GM21723 (cell line): Measurements from ENCODE around the gene ATF3.

Experiments used
- ATAC-seq: cut with Tn5 transposase; IDR thresholded peaks from one replicate; pipeline ENCODE4 v1.9.1; 2021; ENCODE audit warnings: mild to moderate bottlenecking, moderate library complexity; ENCODE audit not compliant: unreplicated experiment

The ATF3 gene

DNA sequence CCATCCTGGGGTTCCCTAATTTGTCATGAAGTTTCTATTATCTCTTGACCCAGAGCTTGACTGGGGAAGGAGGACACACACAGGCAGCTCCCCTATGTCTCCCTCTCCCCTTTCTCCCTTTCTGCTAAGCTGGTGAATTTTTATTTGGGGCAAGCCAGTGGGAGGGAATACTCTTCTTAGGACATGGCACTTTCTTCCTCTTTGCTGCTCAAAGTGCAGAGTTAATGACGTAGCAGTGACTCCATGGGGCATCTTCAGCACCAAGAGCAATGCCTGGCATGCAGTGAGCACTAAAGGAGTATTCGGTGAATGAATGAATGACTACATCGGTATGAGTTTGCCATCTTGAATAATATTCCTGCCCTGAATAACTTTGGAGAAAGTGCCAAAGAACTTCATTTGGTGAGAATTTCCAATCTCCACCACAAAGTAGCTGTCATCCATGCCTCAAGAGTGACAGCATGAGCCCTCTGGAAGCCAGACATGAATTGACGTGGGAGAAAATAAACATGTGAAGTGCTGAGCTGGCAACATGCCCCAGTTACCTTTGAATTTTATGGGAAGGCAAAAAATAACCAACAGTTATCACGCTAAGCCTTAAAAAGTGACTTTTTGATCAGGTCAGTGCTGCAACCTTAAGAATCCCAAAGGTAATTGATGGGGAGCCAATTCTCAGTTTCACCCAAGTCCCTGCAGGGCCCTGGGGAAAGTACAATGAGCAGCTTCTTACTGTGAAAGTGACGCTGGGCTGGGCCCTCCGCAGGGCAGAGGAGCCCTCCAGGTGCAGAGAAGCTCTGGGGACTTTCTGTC is 22.1 kb upstream of the ATF3 start:
- ATAC-seq = peak; percentile 95

DNA sequence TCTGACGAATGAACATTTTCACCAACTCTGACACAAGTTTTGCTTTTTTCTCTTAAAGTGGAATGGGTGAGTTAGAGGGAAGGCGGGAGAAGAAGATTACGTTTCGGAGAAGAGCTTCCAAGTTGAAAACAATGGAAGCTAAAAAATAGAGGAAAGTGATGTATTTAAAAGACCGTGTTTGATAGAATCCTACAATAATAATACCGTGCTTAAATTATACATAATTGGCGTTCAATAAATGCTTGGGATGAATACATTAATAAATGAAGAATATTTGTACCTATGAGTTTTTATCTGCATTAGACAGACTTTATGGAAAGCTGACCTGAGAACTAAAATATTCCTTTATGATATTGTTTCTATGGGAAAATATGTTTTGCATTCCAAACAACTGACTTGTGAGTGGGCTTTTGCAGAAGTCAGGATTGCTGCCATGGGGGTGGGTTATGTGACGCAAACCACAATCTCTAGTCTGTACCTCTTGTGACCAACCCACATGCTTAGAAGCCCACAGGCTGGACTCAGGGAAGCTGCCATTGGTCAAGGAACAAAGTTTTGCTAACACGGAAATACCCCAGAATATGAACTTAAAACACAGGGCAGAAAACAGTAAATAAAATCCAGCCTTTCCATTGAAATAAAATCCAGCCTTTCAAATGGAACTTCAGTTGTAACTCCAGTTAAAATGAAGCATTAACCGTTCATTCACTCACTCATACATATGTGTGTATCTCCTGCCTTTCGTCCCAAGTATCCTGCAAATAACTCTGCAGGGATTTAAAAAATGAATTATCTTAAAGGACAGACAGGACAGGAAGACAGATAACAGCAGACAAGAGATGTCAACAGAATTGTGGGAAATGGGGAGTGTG is 21.3 kb upstream of the ATF3 start:
- no peak for ATAC-seq

DNA sequence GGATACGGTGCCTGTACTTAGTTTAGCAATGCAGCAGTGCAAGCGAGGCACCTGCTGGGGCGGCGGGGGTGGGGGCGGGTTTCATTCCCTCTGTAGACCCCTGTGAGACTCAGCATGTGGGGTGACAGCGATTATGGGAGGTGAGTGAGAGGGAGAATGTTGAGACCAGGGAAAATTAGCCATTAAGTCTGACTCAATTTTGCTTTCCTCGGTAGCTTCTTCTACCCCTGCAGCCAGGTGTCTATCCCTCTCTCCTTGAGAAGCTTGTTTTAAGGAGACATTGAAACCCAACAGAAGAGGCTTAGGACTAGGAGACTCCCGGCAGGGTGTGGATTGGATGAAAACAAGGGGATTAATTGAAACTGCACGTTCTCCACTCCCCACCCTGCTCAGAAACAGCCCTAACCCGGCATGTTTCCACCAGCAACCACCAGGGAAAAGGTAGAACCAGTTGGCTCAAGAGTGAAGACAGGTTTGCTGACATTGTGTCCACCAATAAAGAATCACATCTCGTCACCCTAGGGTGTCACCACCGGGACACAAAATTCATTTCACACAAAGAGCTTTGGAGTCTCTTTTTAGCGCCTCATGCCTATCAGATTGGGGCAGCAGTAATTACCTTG is 20.6 kb upstream of the ATF3 start:
- ATAC-seq = no peak

DNA sequence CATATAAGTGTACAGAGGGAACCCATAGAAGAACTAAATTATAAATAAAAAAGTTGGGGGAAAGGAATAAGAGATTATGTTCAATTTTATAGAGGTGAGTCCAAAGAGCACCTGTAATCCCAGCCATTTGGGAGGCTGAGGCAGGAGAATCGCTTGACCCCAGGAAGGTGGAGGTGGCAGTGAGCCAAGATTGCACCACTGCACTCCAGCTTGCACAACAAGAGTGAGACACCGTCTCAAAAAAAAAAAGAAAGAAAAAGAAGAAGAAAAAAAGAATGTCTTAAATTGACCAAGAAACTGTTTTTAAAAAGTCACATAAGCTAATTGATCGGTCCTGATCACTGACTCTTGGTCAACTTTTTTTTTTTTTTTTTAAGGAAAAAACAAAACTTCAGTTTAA is 19.1 kb upstream of the ATF3 start:
- ATAC-seq = no peak

DNA sequence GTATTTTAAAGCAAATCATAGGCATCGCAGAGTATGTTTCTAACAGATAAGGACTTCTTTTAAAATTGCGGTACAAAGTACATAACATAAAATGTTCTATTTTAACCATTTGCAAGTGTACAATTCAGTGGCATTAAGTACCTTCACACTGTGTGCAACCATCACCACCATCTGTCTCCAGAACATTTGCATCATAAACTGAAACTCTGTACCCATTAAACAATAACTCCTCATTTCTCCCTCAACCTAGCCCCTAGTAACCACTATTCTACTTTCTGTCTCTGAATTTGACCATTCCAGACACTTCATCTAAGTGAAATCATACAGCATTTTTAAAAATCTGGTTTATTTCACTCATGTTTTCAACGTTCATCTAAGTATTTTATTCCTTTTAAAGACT is 16.6 kb upstream of the ATF3 start:
- no peak for ATAC-seq

DNA sequence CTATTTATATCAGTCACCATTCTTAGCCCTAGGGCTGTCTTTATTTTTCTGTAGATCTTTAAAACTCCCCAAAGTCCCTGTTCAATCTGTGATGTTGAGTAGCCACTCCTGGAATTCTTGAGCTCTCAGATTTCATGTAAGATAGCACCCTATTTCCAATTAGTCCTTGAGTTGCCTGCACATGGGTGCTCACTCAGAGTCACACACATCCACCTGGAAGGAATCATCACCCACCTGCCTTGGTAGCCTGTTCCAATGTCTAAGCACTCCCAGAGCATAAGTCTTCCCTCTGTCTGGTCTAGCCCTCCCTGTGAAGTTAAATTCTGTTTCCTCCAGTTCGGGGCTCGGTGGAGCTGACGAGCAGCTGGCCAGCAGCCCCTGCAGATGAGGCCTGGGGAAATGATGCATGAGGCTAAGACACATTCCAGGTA is 14.7 kb upstream of the ATF3 start:
- no peak for ATAC-seq

DNA sequence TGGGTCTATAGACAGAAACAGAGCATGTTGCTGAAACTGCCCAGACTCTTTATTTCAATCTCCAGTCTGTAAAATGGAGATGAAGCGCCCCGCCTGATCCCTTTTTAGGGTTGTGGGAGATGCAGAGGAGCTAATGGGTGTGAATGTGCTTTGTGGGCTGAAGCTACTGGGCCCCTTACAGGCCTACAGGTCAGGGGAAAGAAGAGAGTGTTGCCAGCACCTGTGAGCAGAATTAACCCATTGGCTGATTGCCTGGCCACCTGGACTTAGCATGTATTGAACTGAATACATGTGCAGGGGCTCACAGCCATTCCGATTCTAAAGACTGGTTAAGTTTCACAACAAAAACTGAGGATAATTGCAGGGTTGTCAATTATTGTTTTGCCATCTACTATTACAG is 13.9 kb upstream of the ATF3 start:
- no peak for ATAC-seq

DNA sequence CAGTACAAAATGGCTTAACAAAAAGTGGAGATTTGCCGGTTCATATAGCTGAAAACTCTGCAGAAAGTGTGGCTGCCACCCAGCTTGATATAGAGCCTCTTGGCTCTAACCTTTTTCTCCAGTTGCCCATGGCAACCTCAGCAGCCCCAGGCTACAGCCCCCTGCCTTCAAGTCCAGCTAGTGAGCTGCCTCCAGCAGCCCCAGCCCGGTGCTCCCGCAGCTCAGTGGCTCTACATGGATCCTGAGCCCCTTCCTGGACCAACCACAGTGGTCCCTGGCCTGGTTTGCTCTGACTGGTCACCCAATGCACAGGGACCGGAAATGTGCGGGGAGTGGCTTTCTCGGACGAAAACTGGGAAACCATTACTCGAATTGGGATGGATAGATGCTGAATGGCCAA is 13.3 kb upstream of the ATF3 start:
- ATAC-seq = no peak

DNA sequence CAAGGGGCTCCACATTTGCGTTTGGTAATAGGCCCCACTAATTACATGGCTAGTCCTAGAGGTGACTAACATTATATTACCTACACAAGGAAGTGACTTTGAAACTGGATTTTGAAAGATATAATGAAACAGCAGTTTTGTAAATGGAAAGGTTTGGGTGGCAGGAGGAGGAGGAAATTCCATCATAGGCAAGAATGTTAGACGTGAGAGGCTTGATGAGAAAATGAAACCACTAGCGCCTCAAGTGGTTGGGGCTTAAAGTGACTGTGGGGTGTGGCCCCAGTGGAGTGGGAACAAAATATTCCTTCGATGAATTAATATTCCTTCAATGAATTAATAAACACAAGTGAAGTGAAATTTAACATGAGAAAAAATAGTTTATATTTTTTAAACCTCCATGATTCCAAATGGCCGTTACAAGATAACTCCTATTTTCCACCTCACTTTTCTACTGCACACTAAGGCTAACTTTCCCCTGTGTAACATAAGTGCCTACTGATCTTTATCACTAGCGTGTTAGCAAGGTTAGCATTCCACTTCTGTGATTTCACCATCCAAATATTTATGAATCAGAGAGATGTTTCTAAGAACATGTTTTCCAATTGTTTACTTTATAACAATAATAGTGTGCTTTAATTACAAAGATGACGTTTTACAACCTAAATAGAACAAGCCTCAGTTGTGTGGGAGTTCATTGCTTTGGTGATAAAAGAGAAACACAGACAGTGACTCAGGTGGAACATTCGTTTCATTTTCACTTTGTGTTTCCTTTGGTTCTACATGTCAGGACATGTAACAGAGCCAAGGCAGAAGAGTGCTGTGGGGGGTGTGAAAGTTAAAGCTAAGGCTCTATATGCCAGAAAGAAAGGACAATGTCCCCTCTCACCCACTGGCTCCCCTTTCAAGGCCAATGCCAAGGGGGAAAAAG is 12.5 kb upstream of the ATF3 start:
- peak; percentile 99 for ATAC-seq

DNA sequence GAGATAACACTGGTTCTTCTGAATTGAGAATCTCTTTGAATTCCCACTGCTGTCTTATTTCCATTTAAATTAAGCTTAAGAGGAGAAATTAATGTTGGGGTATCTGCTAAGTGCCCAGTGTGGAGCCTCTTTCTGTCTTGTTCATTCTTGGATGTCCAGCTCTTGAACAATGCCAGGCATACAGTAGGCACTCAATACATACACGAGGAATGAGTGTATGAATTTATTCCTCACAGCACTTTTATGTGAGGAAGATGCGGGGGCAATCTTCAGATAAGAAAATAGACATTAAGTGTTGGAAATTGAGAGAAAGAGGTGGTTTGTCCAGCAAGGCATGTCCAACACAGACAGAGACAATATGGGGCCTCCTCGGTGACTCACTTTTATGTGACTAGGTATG is 11.8 kb upstream of the ATF3 start:
- no peak for ATAC-seq

DNA sequence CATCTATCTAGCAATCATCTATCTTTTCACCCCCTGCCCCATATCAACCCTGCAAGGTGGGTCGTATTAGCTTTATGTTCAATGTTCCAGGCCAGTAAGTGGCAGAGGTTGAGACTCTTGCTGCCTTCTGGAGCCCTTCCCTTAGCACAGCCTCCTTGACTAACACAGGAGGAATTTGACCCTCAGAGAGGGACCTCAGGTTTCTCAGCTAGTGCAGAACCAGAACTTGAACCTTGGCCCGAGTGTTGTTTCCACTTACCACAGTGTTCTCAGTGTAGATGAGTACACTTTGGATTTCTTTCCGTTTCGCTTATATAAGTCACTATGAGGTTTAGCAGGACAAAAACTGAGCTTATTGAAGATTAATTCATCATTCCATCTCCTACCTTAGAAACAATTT is 11.1 kb upstream of the ATF3 start:
- no peak for ATAC-seq

DNA sequence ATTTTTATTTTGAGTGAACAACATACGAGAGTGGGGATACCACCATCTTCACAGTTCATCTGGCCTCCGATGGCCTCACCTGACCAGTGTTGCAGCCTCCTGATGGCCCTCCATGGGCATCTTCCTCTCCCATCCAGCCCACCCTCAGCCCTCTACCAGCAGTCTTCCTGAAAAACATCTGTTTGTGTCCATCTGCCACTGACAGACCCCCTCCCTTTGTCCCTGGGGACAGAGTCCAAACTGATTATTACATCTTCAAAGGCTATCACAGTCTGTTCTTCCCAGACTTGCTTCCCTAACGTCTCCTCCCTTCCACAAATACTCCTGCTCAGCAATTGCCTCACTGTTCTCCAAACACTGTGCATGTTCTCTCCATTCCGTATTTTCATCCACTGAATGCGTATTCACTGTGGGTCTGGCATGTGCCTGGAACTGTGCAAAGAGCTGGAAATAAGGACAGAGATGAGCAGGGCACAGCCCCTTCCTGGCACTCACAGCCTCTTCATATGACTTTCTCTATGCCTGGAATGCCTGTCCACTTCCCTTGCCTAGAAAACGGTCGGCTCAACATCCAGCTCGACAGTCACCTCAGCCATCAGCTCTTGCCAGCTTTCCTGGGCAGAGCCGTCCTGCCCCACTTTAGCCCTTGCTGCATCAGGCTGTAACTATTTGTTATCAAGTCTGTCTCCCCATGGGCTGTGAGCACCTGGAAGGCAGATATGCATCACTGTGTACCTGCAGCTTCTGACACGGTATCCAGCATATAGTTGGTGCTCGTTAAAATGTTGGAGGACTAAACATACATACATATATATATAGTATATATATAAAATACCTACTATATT is 8.3 kb upstream of the ATF3 start:
- no peak for ATAC-seq

DNA sequence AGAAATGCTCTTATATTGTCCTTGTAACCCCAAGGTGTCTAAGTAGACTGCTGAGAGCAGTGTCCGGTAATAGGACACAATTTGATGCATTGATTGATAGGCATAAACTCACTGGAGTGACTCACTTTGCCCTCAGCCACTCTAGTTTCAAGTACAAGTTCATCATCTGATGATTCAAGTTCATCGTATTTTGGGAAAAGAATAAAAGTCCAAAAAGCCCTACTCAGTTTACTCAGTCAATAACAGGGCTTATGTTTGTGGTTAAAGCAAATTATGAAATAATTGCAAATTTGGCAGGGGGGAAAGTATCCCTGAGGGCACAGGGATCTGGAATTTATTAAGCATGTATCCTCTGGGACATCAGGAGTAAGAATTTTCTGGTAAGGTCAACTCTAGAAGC is 7.6 kb upstream of the ATF3 start:
- no peak for ATAC-seq

DNA sequence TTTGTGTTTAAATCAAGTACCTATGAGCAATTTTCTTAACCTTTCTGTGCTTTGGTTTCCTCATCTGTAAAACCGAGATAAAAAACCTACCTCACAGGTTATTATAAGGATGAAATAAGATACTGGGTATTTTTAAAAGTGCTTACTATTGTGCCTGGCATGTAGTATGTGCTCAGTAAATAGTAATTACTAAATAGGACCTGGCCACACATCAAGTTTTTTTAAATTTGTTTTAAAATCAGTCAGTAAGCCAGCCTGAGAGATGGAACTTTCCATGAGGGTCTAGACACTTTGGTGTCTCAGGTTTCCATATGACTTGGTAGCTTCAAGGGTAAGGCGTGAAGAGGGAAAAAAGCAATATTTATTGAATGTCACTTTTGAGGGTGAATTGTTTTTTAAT is 7.0 kb upstream of the ATF3 start:
- ATAC-seq = no peak

DNA sequence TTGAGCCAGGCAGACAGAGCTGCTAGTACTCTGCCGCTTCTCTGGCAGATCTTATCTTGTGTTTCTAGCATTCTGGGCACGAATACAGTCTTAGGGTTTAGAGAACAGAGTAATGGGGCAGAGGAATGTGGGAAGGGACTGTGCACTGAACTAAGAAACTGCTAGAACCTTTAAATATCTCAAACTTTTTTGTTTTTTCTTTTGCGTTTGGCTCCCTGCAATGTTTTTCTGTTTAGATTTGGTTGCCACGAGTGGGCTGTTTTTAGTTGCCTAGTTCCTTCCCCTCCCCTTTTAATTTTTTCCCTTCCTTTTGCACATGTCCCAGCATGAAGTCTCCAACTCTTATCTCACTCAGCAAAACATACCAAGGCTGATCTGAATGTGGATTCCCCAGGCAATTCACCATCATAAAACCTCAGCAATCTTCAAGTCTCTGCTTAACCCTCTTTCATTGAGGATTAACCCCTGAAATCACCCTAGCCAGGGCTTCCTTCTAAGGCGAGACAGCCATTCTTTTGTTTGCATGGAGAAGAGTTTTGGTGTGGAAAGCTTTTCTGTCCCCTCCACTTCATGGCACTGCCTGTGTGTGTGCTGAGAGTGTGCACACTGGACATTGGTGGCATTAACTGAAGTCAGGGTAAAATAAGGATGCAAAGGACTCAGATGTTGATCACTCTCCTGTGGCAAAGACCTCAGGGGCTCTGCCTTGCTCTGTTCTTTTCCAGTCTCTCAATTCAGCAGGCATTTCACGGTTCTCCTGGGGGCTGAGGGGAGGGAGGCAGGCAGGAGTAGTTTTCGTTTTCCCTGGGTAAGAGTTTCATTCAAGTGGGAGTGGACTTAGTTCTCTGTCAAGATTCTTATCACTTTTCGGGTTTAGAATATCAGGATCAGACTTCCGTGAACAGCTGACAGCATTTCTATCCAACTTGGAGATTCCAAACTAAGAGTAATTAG is 2.8 kb upstream of the ATF3 start:
- no peak for ATAC-seq

DNA sequence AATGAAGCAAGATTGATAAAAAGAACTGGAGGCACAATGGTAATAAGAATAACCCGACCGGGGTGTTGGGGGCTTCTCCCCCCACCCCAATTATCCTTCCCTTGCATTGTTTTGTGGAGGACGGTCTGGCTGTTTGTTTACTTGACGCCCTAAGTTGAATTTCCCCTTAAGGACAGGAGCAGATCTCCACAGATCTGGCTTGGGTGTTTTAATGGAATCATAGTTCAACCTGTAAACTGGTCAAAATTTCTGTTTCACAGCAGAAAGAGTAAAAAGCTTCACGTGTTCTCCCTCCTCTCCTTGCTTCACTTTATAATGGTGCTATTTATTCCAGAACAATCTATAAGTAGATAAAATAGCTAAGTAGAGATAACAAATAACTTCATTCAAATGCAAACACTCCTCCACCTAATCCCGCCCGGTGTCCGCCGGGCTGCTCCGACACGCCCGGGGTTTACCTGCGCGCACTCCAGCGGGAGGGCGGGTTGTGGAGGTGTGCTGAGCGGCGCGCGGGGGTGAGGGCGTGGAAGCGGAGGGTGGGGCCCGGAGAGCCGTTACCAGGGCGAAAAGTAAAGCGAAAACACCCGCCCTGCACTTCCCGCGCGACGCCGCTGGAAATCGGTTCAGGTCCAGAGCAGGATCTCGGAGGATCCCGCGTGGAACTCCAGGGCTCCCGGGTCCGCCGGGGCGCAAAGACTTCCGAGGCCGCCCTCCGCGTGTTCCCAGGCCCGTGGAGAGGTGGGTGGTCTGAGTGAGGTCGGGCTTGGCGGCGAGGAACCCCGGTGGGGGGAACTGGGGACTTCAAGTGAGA is 2.0 kb upstream of the ATF3 start:
- ATAC-seq = no peak

DNA sequence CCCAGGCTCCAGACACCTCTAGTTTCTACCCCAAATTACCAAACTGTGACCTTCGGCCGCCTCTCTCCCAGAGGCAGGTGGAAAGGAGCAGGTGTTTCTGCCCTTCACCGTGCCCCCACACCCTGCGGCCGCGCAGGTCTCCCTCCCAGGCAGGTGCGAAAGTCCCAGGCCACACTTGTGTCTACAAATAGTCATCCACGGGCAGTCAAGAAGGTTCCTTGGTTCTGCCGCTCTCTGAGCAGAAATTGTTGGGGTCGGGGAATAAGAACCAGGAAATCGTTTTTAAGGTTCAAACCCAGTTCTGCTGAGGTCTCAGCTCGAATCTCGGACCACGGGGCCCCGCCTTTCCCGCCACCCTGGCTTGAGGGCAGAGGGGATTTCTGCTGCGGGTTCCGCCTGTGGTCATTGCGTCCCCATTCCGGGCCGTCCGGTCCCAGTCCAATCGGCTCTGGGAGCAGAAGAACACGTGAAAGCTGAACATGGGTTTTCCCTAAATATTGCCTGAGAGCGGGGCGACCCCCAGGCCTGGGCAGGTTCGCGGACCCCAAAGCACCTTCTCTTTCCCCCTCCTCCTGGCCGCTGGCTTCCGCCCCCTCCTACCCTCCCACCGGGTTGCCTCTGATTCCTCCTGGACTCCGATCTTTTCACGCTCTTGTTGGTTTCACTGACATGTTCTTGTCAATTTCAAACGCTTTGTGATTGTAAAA is 1.2 kb upstream of the ATF3 start:
- no peak for ATAC-seq
